Retinal pigment epithelial cell (primary cell): ENCODE results near the gene OR3A1.
"Not testable (repeated sequence)": the region's sequence is repeated elsewhere in the genome, so short reads cannot be mapped to it uniquely, and the experiment has no call there.

Experiments
- DNase-seq: peaks from one replicate; pipeline ENCODE4 v3.0.0-alpha.2; 2010; ENCODE audit warnings: low read depth
- H3K4me3 ChIP-seq: 2 replicates; pipeline ENCODE4 v1.5.1; 2011; ENCODE audit warnings: mild to moderate bottlenecking, low read length, control low read depth, moderate library complexity
- CTCF ChIP-seq: conservative IDR thresholded peaks from 2 replicates; pipeline ENCODE4 v1.5.1; 2011; ENCODE audit warnings: low read depth, low read length, control low read depth, inconsistent platforms

Gene OR3A1

GRCh38 chr17:3282901-3283300, 15.3 kb downstream of the OR3A1 start:
- no peak overlapping the region for H3K4me3 ChIP-seq
- TF ChIP-seq CTCF, result no peak
- no peak for DNase-seq

GRCh38 chr17:3276126-3276525, 22.0 kb downstream of the OR3A1 start:
- DNase-seq, result no peak
- H3K4me3 ChIP-seq, result no peak overlapping the region
- no peak for TF ChIP-seq CTCF

- no peak for DNase-seq
- no peak overlapping the region for H3K4me3 ChIP-seq
- TF ChIP-seq CTCF, result no peak
These were observed 26.9 kb downstream of the OR3A1 start for GRCh38 chr17:3271072-3271848.

GRCh38 chr17:3260600-3260999, 37.6 kb downstream of the OR3A1 start:
- no peak overlapping the region for H3K4me3 ChIP-seq
- DNase-seq, result no peak
- TF ChIP-seq CTCF, result no peak

- no peak for DNase-seq
- no peak overlapping the region for H3K4me3 ChIP-seq
- TF ChIP-seq CTCF, result no peak
These were observed 38.0 kb downstream of the OR3A1 start for GRCh38 chr17:3260163-3260562.

- H3K4me3 ChIP-seq, result no peak overlapping the region
- no peak for DNase-seq
- no peak for TF ChIP-seq CTCF
These were observed 41.6 kb downstream of the OR3A1 start for GRCh38 chr17:3256575-3256974.

- not testable (repeated sequence) for H3K4me3 ChIP-seq, DNase-seq
These were observed 49.1 kb downstream of the OR3A1 start for GRCh38 chr17:3249013-3249412.

- DNase-seq, H3K4me3 ChIP-seq: not testable (repeated sequence)
These were observed 53.3 kb downstream of the OR3A1 start for GRCh38 chr17:3244841-3245240.

- not testable (repeated sequence) for H3K4me3 ChIP-seq, DNase-seq
These were observed 57.1 kb downstream of the OR3A1 start for GRCh38 chr17:3241044-3241443.
